ENCODE results near the gene DPH2. TPM values are rescaled to one million over a fixed set of nuclear protein-coding genes. Genes with fewer than 3 reads are reported as not detected.

Gene DPH2
- total RNA-seq, 1 donor from 2014 or later = 51.6 TPM

DNA sequence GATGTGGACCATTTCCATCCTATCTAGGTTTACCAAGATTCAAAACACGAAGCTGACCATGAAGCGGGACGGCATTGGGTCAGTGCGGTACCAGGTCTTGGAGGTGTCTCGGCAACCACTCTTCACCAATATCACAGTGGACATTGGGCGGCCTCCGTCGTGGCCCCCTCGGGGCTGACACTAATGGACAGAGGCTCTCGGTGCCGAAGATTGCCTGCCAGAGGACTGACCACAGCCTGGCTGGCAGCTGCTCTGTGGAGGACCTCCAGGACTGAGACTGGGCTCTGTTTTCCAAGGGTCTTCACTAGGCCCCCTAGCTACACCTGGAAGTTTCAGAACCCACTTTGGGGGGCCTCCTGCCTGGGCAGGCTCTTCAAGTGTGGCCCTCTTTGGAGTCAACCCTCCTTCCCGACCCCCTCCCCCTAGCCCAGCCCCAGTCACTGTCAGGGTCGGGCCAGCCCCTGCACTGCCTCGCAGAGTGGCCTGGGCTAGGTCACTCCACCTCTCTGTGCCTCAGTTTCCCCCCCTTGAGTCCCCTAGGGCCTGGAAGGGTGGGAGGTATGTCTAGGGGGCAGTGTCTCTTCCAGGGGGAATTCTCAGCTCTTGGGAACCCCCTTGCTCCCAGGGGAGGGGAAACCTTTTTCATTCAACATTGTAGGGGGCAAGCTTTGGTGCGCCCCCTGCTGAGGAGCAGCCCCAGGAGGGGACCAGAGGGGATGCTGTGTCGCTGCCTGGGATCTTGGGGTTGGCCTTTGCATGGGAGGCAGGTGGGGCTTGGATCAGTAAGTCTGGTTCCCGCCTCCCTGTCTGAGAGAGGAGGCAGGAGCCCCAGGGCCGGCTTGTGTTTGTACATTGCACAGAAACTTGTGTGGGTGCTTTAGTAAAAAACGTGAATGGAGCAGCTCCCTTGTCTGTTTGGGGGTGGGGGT, 20.7 kb downstream of the DPH2 start:
- H3K4me3 Mint-ChIP-seq = peak overlapping the region; percentile 96
- CTCF ChIA-PET = interaction anchor here (1.0 to 1.6 kb wide), 2 partner anchors 14 to 21 kb away, joined by 3 read pairs; partner anchors contain the start of gene DPH2

DNA sequence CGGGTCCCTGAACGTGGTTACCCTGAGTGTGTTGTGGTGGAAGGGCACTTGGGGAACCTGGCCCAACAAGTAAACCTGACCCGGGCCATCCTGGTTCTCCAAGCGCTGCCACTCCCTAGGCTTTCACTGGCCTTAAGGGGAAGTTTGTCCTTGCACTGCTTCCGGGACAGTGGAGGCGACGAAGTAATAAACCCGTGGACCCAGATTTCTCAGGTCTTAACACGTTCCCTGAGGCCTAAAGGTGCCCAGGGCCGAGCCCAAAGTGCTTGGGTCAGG, 21.3 kb downstream of the DPH2 start:
- CTCF ChIA-PET = interaction anchor here (1.6 to 2.8 kb wide), 2 partner anchors 14 to 21 kb away, joined by 3 to 17 read pairs; partner anchors contain the start of gene DPH2
- H3K27ac Mint-ChIP-seq = peak overlapping the region; percentile 88
- H3K36me3 Mint-ChIP-seq (ENCODE audit: low read depth) = peaks cover 2% of the 10 kb centered on the region
- peaks cover 36% of the 10 kb centered on the region for H3K4me1 Mint-ChIP-seq
- ATAC-seq (ENCODE audit: low read depth) = peak; percentile 5
- no peaks in the 10 kb centered on the region for H3K9me3 Mint-ChIP-seq
- TF ChIP-seq, protein P1, sequence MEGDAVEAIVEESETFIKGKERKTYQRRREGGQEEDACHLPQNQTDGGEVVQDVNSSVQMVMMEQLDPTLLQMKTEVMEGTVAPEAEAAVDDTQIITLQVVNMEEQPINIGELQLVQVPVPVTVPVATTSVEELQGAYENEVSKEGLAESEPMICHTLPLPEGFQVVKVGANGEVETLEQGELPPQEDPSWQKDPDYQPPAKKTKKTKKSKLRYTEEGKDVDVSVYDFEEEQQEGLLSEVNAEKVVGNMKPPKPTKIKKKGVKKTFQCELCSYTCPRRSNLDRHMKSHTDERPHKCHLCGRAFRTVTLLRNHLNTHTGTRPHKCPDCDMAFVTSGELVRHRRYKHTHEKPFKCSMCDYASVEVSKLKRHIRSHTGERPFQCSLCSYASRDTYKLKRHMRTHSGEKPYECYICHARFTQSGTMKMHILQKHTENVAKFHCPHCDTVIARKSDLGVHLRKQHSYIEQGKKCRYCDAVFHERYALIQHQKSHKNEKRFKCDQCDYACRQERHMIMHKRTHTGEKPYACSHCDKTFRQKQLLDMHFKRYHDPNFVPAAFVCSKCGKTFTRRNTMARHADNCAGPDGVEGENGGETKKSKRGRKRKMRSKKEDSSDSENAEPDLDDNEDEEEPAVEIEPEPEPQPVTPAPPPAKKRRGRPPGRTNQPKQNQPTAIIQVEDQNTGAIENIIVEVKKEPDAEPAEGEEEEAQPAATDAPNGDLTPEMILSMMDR (IDR thresholded peaks at IDR 0.05) = no peak
- no peaks in the 10 kb centered on the region for H3K27me3 Mint-ChIP-seq
- no peak for DNase-seq
- POLR2A ChIA-PET = interaction anchor here (2.7 kb wide), 1 partner anchor 16 kb away, joined by 23 read pairs; the partner anchor contains the start of gene ATP6V0B
- H3K4me3 Mint-ChIP-seq = peak overlapping the region; percentile 96
- intact Hi-C loops (cut with micrococcal nuclease) = loop anchor here (1.0 to 10.0 kb wide), 5 partner anchors 8 to 644 kb away; partner anchors contain the start of genes ATP6V0B and IPO13

More for the DNA sequence above, 20.7 kb downstream of the DPH2 start:
- H3K9me3 Mint-ChIP-seq = no peaks in the 10 kb centered on the region
- peaks cover 2% of the 10 kb centered on the region for H3K36me3 Mint-ChIP-seq (ENCODE audit: low read depth)
- intact Hi-C loops (cut with micrococcal nuclease) = loop anchor here (1.0 to 10.0 kb wide), 5 partner anchors 7 to 644 kb away; partner anchors contain the start of genes ATP6V0B and IPO13
- DNase-seq (no peak), ATAC-seq (ENCODE audit: low read depth) (no peak)
- H3K27ac Mint-ChIP-seq = peak overlapping the region; percentile 88
- H3K27me3 Mint-ChIP-seq = no peaks in the 10 kb centered on the region
- TF ChIP-seq, protein P1 (IDR thresholded peaks at IDR 0.05) = no peak
- peaks cover 36% of the 10 kb centered on the region for H3K4me1 Mint-ChIP-seq
- POLR2A ChIA-PET = interaction anchor here (2.7 kb wide), 1 partner anchor 15 kb away, joined by 23 read pairs; the partner anchor contains the start of gene ATP6V0B

DNA sequence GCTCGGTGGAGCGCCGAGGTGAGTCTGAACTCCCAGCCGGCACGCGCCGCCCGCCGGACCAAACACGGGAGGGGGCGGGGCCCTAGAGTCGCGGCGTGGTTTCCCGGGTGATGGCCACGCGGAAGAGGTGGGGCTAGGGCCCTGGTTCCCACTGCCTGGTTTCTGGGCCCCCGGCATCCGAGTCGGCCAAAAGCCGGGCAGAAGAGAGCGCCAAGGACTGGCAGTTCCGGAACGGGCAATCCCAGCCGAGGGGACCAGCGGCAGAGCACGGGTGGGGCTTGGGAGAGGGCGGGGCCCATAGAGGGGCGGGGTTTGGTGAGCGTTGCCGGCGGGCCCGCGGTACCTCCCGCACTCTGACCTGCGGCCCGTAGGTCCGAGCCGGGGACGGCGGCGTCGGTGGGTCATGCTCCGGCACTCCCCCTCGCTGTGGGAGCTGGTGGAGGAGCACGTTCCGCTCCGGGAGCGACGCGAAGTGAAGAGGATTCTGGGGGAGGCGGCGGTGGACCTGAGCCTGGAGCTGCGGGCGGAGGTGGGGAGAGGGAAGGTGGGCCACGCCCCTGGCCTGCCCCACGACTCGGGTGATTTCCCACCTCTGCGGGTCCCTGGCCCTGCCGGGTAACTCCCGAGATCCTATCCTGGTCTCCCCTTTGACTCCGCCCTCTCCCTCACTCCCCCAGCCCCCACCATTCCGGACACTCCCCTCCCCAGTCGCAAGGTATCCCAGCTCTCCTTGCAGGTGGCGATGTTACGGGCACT, 21.8 kb downstream of the DPH2 start, which contains the start of gene CCDC24:
TSS of gene CCDC24 (plus strand) at position 124 of the 756 bp plus-strand sequence. CDS start at position 404, 280 bp downstream.
- DNase-seq (peak; percentile 82), ATAC-seq (ENCODE audit: low read depth) (peak; percentile 86)
- peak within 1 kb of the TSS; percentile 96 for H3K4me3 Mint-ChIP-seq
- ChIA-PET POLR2A (interaction anchor here (0.6 to 2.7 kb wide), 3 partner anchors 17 to 1441 kb away, joined by 3 to 23 read pairs (median 5); partner anchors contain the start of gene ATP6V0B), CTCF (interaction anchor here (1.6 to 2.8 kb wide), 3 partner anchors 13 to 57 kb away, joined by 3 to 17 read pairs (median 4); partner anchors contain the start of gene DPH2)
- H3K36me3 Mint-ChIP-seq (ENCODE audit: low read depth) = peaks cover 2% of the 10 kb centered on the region
- H3K27ac Mint-ChIP-seq = peak within 1 kb of the TSS; percentile 88
- H3K27me3 Mint-ChIP-seq = no peaks in the 10 kb centered on the region
- H3K9me3 Mint-ChIP-seq = no peaks in the 10 kb centered on the region
- TF ChIP-seq, protein P1 (IDR thresholded peaks at IDR 0.05) = no peak
- H3K4me1 Mint-ChIP-seq = peaks cover 36% of the 10 kb centered on the region
- intact Hi-C loops (cut with micrococcal nuclease) = loop anchor here (1.0 to 10.0 kb wide), 5 partner anchors 8 to 643 kb away; partner anchors contain the start of genes ATP6V0B and IPO13

DNA sequence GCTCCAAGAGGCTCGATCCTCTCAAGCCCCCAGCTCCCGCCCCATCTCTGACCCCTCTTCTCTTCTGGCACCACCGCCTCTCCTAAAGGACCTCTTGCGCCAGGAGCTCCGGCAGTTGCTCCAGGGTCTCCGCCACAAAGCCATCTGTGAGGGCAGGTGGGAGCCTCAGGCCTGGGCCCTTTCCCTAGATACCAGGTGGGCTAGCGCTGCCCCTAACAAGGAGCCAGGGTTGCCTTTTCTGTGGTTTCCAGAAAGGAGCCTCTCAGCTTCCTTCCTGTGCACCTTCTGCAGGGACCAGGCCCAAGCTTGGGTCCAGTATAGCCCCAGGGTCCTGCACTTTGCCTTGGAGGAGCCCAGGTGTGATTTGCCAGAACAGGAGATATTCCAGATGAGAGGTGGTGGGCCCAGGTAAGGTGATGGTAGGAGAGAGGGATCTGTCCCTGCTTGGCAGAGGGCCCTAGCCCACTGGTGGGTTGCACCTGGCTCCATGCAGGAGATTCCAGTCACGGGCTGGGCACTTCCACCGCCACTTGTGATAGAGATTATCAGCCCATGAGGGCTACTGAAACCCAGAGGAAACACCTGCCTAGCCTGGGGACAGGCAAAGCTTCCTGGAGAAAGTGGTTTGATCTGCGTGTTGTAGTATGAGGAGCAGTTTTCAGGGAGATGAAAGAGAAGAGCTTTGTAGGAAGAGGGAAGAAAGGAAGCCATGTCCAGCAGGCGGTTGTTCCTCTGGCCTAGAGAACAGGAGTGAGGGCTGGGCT, 22.6 kb downstream of the DPH2 start:
- Mint-ChIP-seq H3K27ac (peak overlapping the region; percentile 88), H3K27me3 (no peaks in the 10 kb centered on the region), H3K9me3 (no peaks in the 10 kb centered on the region), H3K4me3 (peak overlapping the region; percentile 96), H3K4me1 (peaks cover 36% of the 10 kb centered on the region), H3K36me3 (ENCODE audit: low read depth) (peaks cover 2% of the 10 kb centered on the region)
- POLR2A ChIA-PET = interaction anchor here (0.6 to 2.7 kb wide), 4 partner anchors 17 to 1441 kb away, joined by 3 to 23 read pairs (median 4); partner anchors contain the start of gene ATP6V0B
- DNase-seq (no peak), ATAC-seq (ENCODE audit: low read depth) (no peak)
- intact Hi-C loops (cut with micrococcal nuclease) = loop anchor here (10.0 kb wide), 1 partner anchor 642 kb away; no protein-coding TSS in a partner anchor
- TF ChIP-seq, protein P1 (IDR thresholded peaks at IDR 0.05) = no peak
- CTCF ChIA-PET = interaction anchor here (1.6 to 2.8 kb wide), 3 partner anchors 13 to 56 kb away, joined by 3 to 17 read pairs (median 4); partner anchors contain the start of gene DPH2

All from activated B cell treated with CpG ODN at 0.5 μM for 24 hours (primary cell).